ENCODE data around the gene IGF2R.
A peak's percentile ranks its signal among the peaks of the same experiment; 100 is the strongest.
"Not testable (repeated sequence)": the region's sequence is repeated elsewhere in the genome, so short reads cannot be mapped to it uniquely, and the experiment has no call there.

IGF2R gene

DNA sequence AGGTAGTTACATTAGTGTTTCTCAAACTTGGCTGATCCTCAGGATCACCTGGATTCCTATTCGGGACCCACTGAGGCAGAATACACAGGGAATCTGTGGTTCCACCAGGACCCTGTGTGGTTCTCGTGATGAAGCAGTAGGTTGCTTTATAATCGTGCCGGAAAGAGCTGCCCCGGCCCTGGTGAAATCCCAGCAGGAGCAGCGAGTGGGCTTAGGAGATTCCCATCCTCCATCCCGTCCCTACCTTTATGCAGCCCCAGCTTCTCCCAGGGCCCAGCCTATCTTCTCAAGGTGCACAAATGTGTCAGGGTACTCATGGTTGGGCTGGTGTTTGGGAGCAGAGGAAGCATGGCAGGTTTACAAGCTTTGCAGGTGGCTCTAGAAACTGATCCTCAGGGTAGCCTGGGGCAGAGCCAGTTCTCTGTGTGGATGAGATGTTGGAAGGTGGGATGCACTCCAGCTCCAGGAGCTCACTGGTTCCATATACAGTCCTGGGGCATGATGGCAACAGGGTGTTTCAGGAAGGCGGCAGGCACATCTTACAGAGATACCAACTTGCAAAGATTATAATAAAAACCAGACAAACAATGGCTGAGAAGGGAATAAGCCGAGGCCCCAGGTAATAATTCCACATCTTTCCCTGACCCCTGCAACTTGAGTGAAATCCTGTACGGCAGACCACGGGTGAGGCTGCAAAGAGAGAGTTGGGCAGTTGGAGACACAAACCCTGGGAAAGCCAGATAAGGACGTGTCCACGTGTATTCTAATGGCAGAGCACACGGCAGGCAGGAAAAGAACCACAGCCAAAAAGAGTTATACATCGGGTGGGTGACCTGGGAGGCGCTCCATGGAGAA, 158.6 kb downstream of the IGF2R start:
- DNase-seq: no peak

DNA sequence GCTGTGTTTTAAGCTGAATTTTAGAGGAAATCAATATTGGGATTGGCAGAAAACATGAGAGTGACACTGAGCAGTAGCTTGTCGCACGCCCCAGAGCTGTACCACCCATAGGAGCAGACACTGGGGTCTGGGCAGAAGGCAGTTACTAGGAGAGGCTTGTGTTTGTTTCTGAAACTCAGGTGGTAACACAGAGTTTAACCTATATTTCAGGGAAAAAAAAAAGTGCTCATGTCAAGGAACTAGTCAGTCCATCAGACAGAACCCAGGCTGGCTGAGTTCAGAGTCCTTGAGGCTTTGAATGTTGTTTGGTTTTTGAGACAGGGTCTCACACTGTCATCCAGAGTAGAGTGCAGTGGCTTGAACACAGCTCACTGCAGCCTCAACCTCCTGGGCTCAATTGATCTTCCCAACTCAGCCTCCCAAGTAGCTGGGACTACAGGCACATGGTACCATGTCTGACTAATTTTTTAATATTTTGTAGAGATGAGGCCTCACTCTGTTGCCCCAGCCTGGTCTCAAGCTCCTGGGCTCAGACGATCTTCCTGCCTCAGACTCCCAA, 159.3 kb downstream of the IGF2R start:
- no peak for DNase-seq

DNA sequence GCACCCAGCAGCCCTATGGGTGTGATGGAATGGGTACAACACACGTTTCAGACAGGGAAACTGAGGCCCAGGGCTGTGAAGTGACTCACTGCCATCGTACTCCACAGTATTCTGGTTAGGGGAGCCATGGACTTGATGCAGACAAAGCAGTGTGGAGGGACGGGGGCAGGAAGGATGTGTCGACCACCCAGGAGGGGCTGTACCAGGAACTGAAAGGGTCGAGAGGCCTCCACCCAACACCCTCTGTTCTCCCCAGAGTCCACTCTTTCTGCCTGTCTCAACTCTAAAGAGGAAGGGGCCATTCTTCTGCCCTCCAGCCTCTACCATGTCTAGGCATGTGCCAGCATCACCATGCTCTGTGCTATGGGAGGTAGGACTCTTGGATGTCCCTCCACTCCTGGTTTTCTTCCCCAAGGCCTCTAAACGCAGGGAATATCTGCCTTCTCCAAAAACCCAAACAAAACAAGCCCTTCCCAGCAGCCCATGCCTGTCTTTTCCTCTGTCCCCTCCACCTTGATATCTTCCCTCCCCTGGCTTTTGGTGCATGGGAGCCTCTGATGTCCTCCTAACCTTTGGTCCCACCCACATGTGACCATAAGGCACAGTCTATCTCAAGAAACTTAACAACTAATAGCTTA, 160.1 kb downstream of the IGF2R start:
- DNase-seq: no peak

DNA sequence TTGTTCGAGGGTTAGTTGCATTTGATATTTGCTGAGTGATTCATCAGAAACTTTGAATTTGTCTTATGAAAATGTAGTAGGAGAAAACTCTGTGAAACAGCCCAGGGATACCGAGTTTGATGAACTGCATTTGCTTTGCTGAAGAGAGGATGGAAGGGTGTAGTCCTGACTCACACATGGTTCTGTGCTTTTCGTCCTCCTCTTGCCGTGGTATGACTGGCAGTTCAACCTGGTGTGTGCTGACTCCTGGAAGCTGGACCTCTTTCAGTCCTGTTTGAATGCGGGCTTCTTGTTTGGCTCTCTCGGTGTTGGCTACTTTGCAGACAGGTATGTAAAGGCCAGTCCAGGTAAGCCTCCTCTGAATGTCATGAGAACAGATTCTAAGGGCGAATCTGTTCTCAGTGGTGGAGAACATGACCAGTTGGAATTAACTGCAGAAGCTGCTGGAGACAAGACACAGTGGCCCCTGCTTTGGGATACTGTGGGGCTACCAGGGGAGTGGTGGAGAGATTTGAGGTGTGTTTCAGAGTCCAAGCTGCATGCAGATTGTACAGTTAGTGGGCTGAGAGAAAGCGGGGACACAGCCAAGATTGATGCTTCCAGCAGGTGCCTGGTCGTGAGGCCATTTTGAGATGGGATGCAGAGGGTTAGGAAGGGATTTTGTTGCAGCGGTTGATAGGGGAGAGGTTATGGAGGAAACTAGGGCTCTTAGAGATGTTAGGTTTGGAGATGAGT, 161.2 kb downstream of the IGF2R start:
- DNase-seq: no peak

DNA sequence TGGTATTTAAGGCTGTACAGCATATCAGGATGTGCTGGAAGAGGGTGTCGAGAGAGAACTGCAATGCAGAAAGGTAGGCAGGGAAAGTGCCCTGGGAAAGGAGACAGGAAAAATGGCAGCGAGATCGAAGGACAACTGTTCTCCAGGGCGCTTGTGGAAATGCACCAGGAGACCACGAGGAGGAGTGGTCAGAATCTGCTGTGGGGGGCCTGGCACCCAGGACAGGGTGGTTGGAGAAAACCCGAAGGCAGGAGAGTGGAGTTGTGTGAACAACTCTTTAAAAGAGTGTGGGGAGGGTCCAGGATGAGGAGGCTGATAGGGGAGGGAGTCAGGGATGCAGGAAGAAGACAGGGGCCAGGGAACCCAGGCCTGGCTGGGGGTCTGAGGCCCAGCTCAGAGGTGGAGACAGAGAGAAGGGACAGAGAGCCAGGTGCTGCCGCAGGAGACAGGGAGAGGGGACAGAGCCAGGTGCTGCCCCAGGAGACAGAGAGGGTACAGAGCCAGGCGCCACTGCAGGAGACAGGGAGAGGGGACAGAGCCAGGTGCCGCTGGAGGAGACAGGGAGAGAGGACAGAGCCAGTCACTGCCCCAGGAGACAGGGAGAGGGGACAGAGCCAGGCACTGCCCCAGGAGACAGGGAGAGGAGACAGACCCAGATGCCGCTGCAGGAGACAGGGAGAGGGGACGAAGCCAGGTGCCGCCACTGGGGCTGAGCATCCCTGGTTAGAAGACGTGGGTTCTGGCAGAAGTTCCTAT, 162.0 kb downstream of the IGF2R start:
- DNase-seq: no peak

DNA sequence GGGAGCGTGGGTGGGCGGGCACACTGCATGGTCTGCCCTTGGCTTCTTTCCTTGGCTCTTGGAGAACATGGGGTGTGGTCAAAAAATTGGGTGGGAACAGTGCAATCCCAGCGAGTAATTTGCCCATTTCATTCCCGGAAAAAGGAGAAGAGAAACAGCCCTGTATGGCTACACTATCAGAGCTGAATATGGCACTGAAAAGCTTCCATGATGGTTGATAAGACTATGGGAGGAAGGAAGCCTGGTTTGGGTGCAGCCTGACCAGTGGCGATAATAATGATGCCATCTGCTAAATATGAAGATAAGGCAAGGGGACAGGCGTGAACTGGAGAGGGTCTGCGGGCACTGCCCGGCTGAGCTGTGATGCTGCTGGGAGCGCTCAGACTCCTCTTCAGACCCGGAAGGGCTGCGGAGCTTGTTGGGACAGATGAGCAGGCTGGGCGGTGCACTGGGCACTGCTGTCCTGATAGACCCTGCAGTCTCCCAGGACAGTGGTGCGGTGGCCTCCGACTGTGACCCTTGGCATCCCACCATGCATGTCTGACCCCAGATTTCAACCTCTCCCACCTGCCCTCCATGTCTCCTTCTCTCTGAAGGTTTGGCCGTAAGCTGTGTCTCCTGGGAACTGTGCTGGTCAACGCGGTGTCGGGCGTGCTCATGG, 162.9 kb downstream of the IGF2R start:
- no peak for DNase-seq

DNA sequence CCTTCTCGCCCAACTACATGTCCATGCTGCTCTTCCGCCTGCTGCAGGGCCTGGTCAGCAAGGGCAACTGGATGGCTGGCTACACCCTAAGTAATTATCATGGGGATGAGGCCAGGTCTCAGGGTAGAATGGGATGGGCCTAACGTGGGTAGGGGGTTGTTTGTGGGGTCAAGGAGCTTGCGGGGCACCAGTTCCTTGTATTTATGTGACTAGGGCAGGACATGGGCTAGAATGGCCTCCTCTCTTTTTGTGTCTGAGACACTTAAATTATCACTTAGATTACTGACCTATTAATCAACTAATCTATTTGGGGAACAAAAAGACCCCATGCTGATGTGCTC, 163.4 kb downstream of the IGF2R start:
- no peak for DNase-seq

DNA sequence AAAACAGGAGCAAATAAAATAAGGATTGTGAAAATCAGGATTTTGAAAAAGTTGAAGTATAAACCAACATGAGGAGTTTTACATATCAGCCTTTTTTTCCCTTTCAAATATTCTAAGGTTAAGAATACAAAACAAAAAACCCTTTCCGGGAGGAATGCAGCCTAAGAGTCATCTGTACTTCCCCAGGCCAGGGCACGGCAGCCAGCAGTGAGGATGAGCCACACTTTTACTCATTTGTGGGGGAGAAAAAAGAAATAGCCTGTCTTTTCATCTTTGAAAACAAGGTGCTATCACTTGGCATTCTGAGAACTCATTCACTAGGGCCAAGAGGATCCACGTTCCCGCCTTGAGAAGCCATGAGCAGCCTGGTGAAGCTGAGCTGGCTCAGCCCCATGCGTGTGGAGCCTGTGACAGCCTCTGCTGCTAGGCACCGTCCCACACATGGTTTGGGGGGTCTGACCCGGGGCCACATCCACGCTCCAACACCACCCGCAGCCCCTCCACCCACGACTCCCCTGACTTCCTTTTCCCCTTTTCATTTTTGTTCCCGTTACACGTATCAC, 164.0 kb downstream of the IGF2R start:
- no peak for DNase-seq

DNA sequence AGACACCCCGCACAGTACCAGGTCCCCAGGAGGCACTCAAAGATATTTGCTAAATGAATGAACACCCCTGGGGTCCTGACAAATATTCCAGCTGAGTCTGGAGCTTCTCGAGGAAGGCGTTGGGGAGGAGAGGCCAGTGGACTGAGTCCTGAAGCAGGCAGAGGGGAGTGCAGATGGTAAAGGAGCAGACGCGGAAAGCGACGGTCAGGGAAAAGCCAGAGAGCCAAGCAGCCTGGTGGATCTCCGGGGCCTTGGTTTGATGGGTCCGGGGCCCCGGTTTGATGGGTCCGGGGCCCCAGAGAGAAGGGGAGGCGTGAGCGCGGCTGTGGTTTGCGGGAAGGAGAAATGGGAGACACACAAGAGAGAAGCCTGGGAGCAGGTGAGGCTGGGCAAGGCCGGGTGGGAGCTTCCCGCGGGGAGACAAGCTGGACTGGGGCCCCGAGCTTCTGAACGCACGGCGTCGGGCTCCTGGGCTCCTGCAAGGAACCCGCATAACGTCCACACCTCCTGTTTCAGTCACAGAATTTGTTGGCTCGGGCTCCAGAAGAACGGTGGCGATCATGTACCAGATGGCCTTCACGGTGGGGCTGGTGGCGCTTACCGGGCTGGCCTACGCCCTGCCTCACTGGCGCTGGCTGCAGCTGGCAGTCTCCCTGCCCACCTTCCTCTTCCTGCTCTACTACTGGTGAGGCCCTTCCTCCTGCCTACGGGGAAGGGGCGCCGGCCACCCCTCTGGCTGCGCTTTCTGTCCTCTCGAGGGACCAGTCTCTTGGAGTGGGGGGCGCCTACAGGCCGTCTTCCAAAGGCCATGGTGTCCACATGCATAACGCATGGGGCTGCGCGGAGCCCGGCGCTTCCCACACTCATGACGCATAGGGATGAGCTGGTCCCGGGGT, 164.8 kb downstream of the IGF2R start:
- DNase-seq: no peak

DNA sequence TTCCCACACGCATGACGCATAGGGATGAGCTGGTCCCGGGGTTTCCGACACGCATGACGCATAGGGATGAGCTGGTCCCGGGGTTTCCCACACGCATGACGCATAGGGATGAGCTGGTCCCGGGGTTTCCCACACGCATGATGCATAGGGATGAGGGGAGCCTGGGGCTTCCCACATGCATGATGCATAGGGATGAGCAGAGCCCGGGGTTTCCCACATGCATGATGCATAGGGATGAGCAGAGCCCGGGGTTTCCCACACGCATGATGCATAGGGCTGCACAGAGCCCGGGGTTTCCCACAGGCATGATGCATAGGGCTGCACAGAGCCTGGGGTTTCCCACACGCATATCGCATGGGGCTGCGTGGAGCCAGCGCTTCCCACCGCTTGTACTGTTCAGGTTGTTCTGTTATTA, 165.5 kb downstream of the IGF2R start:
- DNase-seq: not testable (repeated sequence)

DNA sequence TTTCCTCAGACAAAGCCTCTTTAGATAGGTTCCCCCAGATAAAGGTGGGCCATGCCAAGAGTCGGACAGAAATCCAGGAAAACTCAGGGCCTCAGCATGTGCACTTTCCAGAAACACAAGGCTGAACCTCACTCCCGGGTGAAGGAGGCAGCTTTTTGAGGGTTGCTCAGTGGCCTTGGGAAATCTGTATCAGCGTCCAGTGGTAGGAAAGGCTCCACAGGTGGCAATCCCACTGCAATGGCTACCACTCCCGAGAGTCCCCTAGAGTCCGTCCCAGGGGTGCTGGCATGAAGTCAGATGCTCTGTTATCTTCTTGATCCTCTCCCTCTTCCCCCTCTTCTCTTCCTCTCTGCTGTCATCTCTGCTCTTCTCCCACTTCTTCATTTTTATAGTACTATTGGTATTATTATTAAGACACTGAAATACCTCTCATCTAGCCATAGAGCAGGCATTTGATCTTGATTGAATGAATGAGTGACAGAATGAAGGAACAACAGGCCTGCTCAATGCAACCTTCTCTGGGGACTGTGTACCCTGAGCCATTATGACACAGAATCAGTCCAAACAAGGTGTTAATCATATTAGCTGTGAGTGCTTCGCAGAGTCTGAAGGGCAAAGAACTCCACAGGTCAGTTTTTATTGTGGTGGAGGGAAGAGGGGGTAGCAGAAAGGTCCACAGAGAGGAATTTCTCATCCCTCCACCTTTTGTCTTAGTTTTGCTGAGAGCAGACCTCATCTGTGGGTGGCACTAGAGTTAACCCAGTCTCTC, 166.1 kb downstream of the IGF2R start:
- DNase-seq: no peak

DNA sequence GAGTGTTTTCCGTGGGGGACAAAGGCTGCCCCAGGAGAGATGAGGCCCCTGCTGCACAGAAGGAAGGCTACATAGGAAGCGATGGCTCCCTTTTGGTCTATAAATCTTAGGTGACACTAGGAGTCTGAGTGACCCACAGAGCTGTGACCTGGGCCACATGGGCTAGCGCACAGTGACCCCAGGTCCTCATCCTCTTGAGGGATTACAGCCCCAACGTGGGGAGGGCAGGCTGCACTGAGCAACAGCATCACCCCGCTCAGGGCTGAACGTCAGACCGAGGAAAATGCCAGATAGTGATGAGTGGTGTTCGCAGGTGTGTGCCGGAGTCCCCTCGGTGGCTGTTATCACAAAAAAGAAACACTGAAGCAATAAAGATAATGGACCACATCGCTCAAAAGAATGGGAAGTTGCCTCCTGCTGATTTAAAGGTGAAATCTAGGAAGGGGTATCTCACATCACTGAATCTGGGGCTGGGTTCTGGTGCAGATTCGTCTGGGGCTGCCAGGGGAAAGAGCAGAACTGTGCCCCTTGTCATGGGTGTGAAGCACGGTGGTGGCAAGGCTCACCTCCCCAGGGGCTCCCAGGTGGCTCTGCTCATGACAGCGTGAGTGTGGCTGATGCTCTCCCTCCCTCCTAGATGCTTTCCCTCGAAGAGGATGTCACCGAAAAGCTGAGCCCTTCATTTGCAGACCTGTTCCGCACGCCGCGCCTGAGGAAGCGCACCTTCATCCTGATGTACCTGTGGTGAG, 167.2 kb downstream of the IGF2R start:
- no peak for DNase-seq

DNA sequence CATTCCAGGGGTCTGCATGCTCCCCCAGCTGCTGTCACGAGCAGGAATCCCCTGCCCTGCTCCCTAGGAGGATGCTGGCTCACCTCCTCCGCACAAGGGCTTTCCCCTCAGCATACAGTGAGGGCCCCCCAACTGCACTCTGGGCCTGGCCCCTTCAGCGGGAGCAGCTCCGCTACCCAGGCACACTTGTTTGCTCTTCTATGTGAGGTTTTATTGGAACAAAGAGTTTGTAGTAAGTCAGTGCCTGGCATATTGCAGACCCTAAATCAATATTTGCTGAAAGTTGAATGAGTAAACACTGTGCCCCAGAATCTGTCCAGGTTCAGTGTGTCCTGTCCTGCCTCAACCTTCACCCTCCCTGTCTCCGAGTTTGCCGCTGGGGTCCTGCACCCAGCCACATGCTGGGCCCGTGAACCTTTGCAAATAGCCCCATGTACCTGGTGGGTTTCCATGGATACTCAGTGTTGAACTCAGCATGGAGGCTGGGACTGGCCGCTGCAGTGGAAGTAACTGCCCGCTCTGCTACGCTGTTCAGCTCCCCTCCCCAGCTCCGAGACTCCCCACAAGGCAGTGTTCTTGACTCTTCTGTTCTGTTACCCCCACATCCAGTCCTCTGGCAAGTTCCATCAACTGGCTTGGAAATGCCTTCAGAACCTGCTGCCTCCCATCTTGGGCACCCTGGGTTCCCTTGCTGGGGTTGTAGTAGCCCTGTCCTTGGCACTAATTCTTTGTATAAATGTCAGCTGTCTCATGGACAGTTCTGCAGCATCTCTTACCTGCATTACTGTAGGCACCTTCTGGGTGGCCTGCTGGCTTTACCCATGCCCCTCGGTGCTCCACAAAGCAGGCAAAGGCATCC, 168.5 kb downstream of the IGF2R start:
- DNase-seq: no peak

DNA sequence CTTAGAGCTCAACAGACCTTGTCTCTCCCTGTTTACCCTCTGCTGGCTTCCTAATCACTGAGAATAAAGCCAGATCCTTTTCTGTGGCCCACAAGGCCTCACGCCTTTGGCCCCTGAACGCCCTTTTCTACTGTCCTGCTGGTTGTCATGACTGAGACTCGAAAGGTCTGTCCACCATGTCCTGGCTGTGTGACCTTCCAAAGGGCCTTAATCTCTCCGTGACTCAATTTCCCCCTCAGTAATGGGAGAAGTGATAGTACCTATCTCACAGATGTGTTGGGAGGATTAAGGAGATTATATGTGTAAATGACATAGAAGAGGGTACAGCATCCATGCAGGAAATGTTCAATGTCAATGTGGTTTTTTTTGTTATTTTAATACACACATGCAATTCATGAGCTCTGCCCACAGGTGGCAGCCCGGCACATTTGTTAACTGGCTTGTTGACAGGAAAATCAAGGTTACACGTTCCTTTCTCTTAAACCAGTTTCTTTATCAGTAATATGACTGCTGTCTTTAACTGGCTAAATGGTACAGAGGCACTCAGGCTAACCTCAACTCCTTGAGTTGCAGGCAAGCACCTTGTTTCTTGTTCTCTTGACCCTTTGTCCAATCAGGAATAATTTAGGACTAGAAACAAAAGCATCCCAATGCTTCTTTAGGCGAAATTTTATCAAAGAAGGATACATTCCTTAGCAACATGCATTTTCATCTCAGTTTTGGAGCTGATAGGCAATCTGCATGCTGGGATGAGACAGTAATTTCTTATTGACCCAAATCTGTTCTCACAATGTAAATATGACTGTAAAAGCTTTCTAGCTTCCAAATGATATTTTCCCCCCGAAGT, 169.3 kb downstream of the IGF2R start:
- DNase-seq: peak in 4 of 14 donors; percentile 3 to 10 (median 6)

DNA sequence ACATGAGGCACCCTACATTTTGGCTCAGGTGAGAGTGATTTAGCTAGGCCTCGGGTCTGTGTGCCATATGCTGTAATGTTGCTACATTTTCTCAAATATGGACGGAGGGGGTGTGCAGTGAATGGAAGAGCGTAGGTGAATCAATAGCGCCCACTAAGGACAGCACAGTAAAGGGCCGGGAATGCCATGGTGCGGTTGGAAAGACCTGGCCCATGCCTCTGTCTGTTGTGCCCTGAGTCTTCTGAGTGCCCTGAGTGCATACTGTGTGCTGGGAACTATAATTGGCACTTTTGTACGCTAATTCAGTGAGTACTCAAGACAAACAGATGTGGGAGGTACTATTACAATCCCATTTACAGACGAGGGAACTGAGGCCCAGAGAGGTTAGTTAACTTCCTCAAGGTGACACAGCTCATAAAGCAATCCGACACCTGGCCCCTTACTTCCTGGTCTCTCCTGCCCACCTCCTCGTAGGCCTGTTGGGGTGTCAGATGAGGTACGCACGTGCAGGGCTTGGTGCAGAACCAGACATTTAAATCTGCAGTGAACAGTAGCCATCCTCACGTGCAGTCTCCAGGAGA, 170.0 kb downstream of the IGF2R start:
- DNase-seq: no peak

DNA sequence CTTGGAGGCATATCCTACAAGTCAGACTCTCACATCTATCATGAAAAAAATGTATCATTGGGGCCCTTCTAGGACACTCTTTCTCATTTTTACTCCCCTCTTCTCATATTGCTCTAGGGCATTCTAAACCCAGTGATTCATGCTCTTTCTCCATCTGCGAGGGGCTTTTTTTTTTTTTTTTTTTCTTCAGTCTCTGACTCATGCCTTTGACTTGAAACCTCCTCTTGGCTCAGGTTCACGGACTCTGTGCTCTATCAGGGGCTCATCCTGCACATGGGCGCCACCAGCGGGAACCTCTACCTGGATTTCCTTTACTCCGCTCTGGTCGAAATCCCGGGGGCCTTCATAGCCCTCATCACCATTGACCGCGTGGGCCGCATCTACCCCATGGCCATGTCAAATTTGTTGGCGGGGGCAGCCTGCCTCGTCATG, 170.6 kb downstream of the IGF2R start:
- DNase-seq: no peak
